ENCODE measurements around the gene RARA.
"Not testable (repeated sequence)": the region's sequence is repeated elsewhere in the genome, so short reads cannot be mapped to it uniquely, and the experiment has no call there.

GRCh38 chr17:40376541-40376940 is 67.6 kb downstream of the RARA start:
- not testable (repeated sequence) for TF ChIP-seq CTCF, POLR2A (IDR thresholded peaks at IDR 0.05)

All from stomach (tissue), 4 donors.